ENCODE measurements around the gene CHKB. TPM values are rescaled to one million over a fixed set of nuclear protein-coding genes. Genes with fewer than 3 reads are reported as not detected.
A peak's percentile ranks its signal among the peaks of the same experiment; 100 is the strongest.

Gene CHKB
- total and polyA plus RNA-seq, 2 of the 8 experiments (the other 6 are each of a cell fraction or from before 2014, with no cell fraction given): 27.9 to 42.2 TPM

DNA sequence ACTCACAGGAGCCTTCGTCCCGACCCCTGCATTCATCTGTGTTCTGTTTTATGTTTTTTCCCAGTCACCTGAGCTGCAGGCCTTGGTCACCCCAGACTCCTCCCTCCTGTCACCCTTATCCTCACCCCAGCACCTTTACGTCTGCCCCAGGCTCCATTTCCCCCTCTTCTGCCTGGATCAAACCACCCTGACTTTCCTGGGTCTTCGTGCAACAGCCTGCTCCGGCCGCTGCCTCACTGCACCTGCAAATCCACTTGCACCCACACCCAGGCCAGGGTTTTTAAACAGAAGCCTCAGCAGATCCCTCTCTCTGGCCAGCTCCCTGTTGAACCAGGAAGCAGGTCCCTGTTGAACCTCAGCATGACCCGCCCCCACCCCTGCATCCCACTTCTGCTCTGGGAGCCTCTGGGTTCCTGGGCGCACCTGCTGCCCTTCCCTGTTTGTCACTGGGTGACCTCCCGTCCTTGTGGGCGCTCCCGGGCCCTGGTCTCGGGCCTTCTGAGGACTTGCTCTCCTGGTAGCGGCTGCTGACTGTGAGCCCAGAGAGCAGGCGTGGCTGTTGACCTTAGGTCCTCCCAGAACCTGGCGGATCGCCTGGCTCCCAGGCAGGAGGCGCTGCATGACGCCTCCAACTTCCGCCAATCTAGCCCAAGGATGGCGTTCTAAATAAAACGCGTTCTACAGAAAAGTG lies 30.8 kb upstream of the CHKB start:
- H4K20me1 ChIP-seq (replicated peaks in 1 of 2; ENCODE audit: control insufficient read depth in 1 of 2, insufficient read depth in 2 of 2, low read length in 2 of 2): no peaks in the 10 kb centered on the region
- H3K27me3 ChIP-seq (replicated peaks in 1 of 4; ENCODE audit: control insufficient read depth in 3 of 4, extremely low read depth in 1 of 4, insufficient read depth in 3 of 4, low read length in 3 of 4): peaks cover 0 to 7% (median 5%) of the 10 kb centered on the region in 4 experiments; a peak in 5 of 7 replicates
- H3K14ac ChIP-seq (ENCODE audit: insufficient read length): no peak overlapping the region
- POLR2A ChIA-PET (ENCODE audit: partially characterized antibody): no interaction called here
- no peaks in the 10 kb centered on the region for H3K79me1 ChIP-seq (ENCODE audit: low read depth, low read length)
- H4K91ac ChIP-seq (replicated peaks; ENCODE audit: insufficient read length, low read length): no peak overlapping the region
- H3K79me2 ChIP-seq (ENCODE audit: control insufficient read depth in 1 of 2, insufficient read depth in 2 of 2, low read length in 2 of 2): no peaks in the 10 kb centered on the region
- no peaks in the 10 kb centered on the region for H3K36me3 ChIP-seq (ENCODE audit: control insufficient read depth in 2 of 4, insufficient read depth in 4 of 4, low read length in 3 of 4)
- H3K9me3 ChIP-seq (ENCODE audit: insufficient read depth in 2 of 2, low read depth in 1 of 2, low read length in 1 of 2): no peaks in the 10 kb centered on the region
- H2BK120ac ChIP-seq (replicated peaks; ENCODE audit: low read depth, low read length): no peak overlapping the region
- H2AK5ac ChIP-seq (ENCODE audit: low read depth, low read length): no peak overlapping the region
- H3K4ac ChIP-seq (replicated peaks; ENCODE audit: insufficient read length, low read depth, low read length): no peak overlapping the region
- H3K18ac ChIP-seq (ENCODE audit: extremely low read depth, low read length): no peak overlapping the region
- H2BK12ac ChIP-seq (ENCODE audit: low read depth, low read length): peak overlapping the region; percentile 50; the same call in 1 of the 2 replicates
- H4K5ac ChIP-seq (ENCODE audit: insufficient read length, low read depth, low read length): no peak overlapping the region
- H3K4me3 ChIP-seq (ENCODE audit: extremely low read depth in 1 of 4, insufficient read depth in 2 of 4, low read depth in 3 of 4, low read length in 4 of 4): no peak overlapping the region
- TF ChIP-seq TCF12 (IDR thresholded peaks at IDR 0.05; ENCODE audit: low read depth, low read length): no peak
- TF ChIP-seq RAD21 (IDR thresholded peaks at IDR 0.05 in 1 of 2, conservative IDR thresholded peaks at IDR 0.05 in 1 of 2; ENCODE audit: low read depth in 2 of 2, low read length in 2 of 2): peak in 1 of 2 experiments; percentile 16; a peak in 1 of 4 replicates
- TF ChIP-seq GABPA (IDR thresholded peaks at IDR 0.05; ENCODE audit: borderline replicate concordance, insufficient read depth, low read length): 0 out of 2 replicates have a peak, but pooled peaks have one; percentile 14
- TF ChIP-seq, protein P1, sequence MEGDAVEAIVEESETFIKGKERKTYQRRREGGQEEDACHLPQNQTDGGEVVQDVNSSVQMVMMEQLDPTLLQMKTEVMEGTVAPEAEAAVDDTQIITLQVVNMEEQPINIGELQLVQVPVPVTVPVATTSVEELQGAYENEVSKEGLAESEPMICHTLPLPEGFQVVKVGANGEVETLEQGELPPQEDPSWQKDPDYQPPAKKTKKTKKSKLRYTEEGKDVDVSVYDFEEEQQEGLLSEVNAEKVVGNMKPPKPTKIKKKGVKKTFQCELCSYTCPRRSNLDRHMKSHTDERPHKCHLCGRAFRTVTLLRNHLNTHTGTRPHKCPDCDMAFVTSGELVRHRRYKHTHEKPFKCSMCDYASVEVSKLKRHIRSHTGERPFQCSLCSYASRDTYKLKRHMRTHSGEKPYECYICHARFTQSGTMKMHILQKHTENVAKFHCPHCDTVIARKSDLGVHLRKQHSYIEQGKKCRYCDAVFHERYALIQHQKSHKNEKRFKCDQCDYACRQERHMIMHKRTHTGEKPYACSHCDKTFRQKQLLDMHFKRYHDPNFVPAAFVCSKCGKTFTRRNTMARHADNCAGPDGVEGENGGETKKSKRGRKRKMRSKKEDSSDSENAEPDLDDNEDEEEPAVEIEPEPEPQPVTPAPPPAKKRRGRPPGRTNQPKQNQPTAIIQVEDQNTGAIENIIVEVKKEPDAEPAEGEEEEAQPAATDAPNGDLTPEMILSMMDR (IDR thresholded peaks at IDR 0.05; ENCODE audit: control extremely low read depth in 1 of 3, insufficient read depth in 1 of 3, low read depth in 1 of 3, low read length in 3 of 3): peak in 2 of 3 experiments; percentile 13 to 18; a peak in 2 of 4 replicates
- no peak overlapping the region for H2BK20ac ChIP-seq (ENCODE audit: low read length)
- no peaks in the 10 kb centered on the region for H3K23me2 ChIP-seq (ENCODE audit: low read depth, low read length)
- no peak overlapping the region for H3K9ac ChIP-seq (replicated peaks in 1 of 4; ENCODE audit: extremely low read depth in 1 of 4, low read depth in 3 of 4, low read length in 3 of 4)
- no peak overlapping the region for H2AFZ ChIP-seq (ENCODE audit: low read length)
- H3K27ac ChIP-seq (ENCODE audit: low read depth, low read length): no peak overlapping the region
- no peak overlapping the region for H3K23ac ChIP-seq (ENCODE audit: insufficient read length)
- peak in 1 of 2 experiments; percentile 48 for DNase-seq (ENCODE audit: low read depth in 1 of 2, low spot score in 2 of 2)
- H2BK5ac ChIP-seq (ENCODE audit: low read depth, low read length): no peak overlapping the region
- H4K8ac ChIP-seq (ENCODE audit: extremely low read depth, insufficient read depth, low read length): no peak overlapping the region
- FAIRE-seq: no peak
- peak overlapping the region in 1 of 2 experiments; percentile 44; a peak in 1 of 4 replicates for H3K4me2 ChIP-seq (ENCODE audit: insufficient read depth in 1 of 2, low read depth in 2 of 2, low read length in 2 of 2)
- no peak overlapping the region; the same call in 1 of the 2 replicates for H2BK15ac ChIP-seq (ENCODE audit: low read length)
- H3K56ac ChIP-seq (replicated peaks; ENCODE audit: insufficient read length, low read depth, low read length): no peak overlapping the region
- H3K4me1 ChIP-seq (replicated peaks in 1 of 4; ENCODE audit: control insufficient read depth in 3 of 4, insufficient read depth in 4 of 4, low read length in 3 of 4): peaks cover 0 to 13% (median 2%) of the 10 kb centered on the region in 4 experiments; a peak in 4 of 7 replicates
- CTCF ChIA-PET (ENCODE audit: partially characterized antibody): interaction anchor here (0.9 to 3.5 kb wide), 9 partner anchors 8 to 86 kb away, joined by 3 to 23 read pairs (median 3); partner anchors contain the start of genes CPT1B and SYCE3
- WGBS, 2 experiments (ENCODE audit: extremely low coverage in 1 of 2, insufficient coverage in 1 of 2, insufficient read length in 1 of 2, insufficient replicate concordance in 2 of 2, low coverage in 1 of 2, low lambda C conversion rate in 2 of 2, missing lambda C conversion rate in 1 of 2): 77% methylated on average over 21 of the region's 22 CpGs; no CpG with 5 or more reads in 1 of the 2 experiments
